Hypothalamus (tissue), 51 donors: Measurements from ENCODE around the gene CCDC24.

Source experiments
- DNase-seq, 51 donors: peaks; one replicate each; lab custom pipeline; 2025; lab: John Stamatoyannopoulos, UW

Gene CCDC24

GRCh38 chr1:43979528-43980254, 11.7 kb upstream of the CCDC24 start:
- peak in 29 of 51 donors; percentile 11 to 81 (median 32) for DNase-seq

GRCh38 chr1:43980255-43981134, 10.9 kb upstream of the CCDC24 start:
- DNase-seq = no peak

- DNase-seq = no peak
These were observed 10.3 kb upstream of the CCDC24 start for GRCh38 chr1:43981135-43981491.

GRCh38 chr1:43981636-43982035, 9.8 kb upstream of the CCDC24 start:
- no peak for DNase-seq

- no peak for DNase-seq
These were observed 9.2 kb upstream of the CCDC24 start for GRCh38 chr1:43982241-43982640.

GRCh38 chr1:43982808-43983207, 8.6 kb upstream of the CCDC24 start:
- peak in 1 of 51 donors; percentile 39 for DNase-seq

GRCh38 chr1:43983253-43983899, 8.0 kb upstream of the CCDC24 start:
- DNase-seq = peak in 1 of 51 donors; percentile 39

- DNase-seq = no peak
These were observed 6.5 kb upstream of the CCDC24 start for GRCh38 chr1:43984855-43985254.

GRCh38 chr1:43985984-43986595, 5.3 kb upstream of the CCDC24 start:
- no peak for DNase-seq

GRCh38 chr1:43986712-43987111, 4.7 kb upstream of the CCDC24 start:
- no peak for DNase-seq

GRCh38 chr1:43987159-43987902, 4.1 kb upstream of the CCDC24 start:
- DNase-seq = no peak

GRCh38 chr1:43990271-43991199, 864 bp upstream of the CCDC24 start:
- no peak for DNase-seq

- no peak for DNase-seq
These were observed 261 bp upstream of the CCDC24 start for GRCh38 chr1:43991200-43991475.

GRCh38 chr1:43992232-43992995, 1.0 kb downstream of the CCDC24 start:
- DNase-seq = peak in 1 of 51 donors; percentile 34

GRCh38 chr1:43993206-43993914, 2.0 kb downstream of the CCDC24 start:
- no peak for DNase-seq

GRCh38 chr1:43994071-43994470, 2.7 kb downstream of the CCDC24 start:
- no peak for DNase-seq

GRCh38 chr1:43994794-43995790, 3.7 kb downstream of the CCDC24 start:
- peak in 4 of 51 donors; percentile 10 to 15 (median 12) for DNase-seq
